SK-N-SH (cell line): ENCODE measurements around the gene RAD23A. TPM values are rescaled to one million over a fixed set of nuclear protein-coding genes. Genes with fewer than 3 reads are reported as not detected.
"Not testable (repeated sequence)": the region's sequence is repeated elsewhere in the genome, so short reads cannot be mapped to it uniquely, and the experiment has no call there.

Source experiments
- CTCF ChIA-PET: fragments of 300-600, 350-600 bp; formaldehyde crosslinking; extraction: SDS; loops from one replicate; lab custom pipeline; 2021; lab: Yijun Ruan, JAX
- POLR2A ChIA-PET: fragments of 350-600 bp; sonication (Branson Sonifier 250); formaldehyde crosslinking; extraction: SDS; loops from one replicate; lab custom pipeline; 2020; ENCODE audit warnings: antibody characterized with exemption, inconsistent platforms; lab: Yijun Ruan, JAX
- DNase-seq: peaks from one replicate; pipeline ENCODE4 v3.0.0; 2012
- H2AFZ ChIP-seq: fragments of 200-600 bp; sonication (generic); 2 replicates; pipeline ENCODE4 v1.8.1; 2016; ENCODE audit warnings: antibody characterized with exemption, mild to moderate bottlenecking, low read depth
- H3F3A ChIP-seq: fragments of 200-600 bp; sonication (generic); replicated peaks from 2 replicates; pipeline ENCODE3; 2016; ENCODE audit warnings: antibody characterized with exemption, mild to moderate bottlenecking; ENCODE audit not compliant: insufficient read depth
- H3K27ac ChIP-seq, 2 experiments: fragments of 200-500 bp in 1 of 2; fragments of 200-600 bp in 1 of 2; sonication (Bioruptor generic) in 1 of 2; sonication (generic), shearing (Covaris generic) in 1 of 2; 2 replicates each; pipeline versions ENCODE4 v1.5.1 to v1.6.1; 2014 to 2016; ENCODE audit warnings: low read depth in 2 of 2, inconsistent platforms in 1 of 2, low read length in 1 of 2, mild to moderate bottlenecking in 1 of 2, mixed read lengths in 1 of 2
- H3K27me3 ChIP-seq: fragments of 200-600 bp; sonication (generic), shearing (Covaris generic); 2 replicates; pipeline ENCODE4 v1.6.1; 2016; ENCODE audit warnings: mixed run types; ENCODE audit not compliant: insufficient read depth
- H3K36me3 ChIP-seq, 2 experiments: fragments of 200-500 bp in 1 of 2; fragments of 200-600 bp in 1 of 2; sonication (Bioruptor generic) in 1 of 2; sonication (generic) in 1 of 2; replicated peaks in 1 of 2; 2 replicates each; pipeline versions ENCODE3 to v1.5.1; 2014 to 2016; ENCODE audit warnings: low read length in 1 of 2, mild to moderate bottlenecking in 1 of 2; ENCODE audit not compliant: insufficient read depth in 2 of 2, control insufficient read depth in 1 of 2
- H3K4me1 ChIP-seq, 2 experiments: fragments of 200-500 bp in 1 of 2; fragments of 200-600 bp in 1 of 2; sonication (Bioruptor generic) in 1 of 2; sonication (generic), shearing (Covaris generic) in 1 of 2; 2 replicates each; pipeline versions ENCODE4 v1.5.1 to v1.6.1; 2014 to 2016; ENCODE audit warnings: low read depth in 1 of 2, low read length in 1 of 2, mixed run types in 1 of 2; ENCODE audit not compliant: insufficient read depth in 2 of 2, control insufficient read depth in 1 of 2
- H3K4me2 ChIP-seq: fragments of 200-600 bp; sonication (generic), shearing (Covaris generic); 2 replicates; pipeline ENCODE4 v1.6.1; 2017; ENCODE audit warnings: mixed run types
- H3K4me3 ChIP-seq, 2 experiments: fragments of 200-500 bp in 1 of 2; fragments of 200-600 bp in 1 of 2; sonication (Bioruptor generic) in 1 of 2; sonication (generic), shearing (Covaris generic) in 1 of 2; 2 replicates each; pipeline versions ENCODE4 v1.5.1 to v1.8.1; 2014 to 2016; ENCODE audit warnings: low read depth in 2 of 2, inconsistent platforms in 1 of 2, low read length in 1 of 2, mild to moderate bottlenecking in 1 of 2, mixed read lengths in 1 of 2, moderate library complexity in 1 of 2
- H3K79me2 ChIP-seq: fragments of 200-600 bp; sonication (generic); 2 replicates; pipeline ENCODE4 v1.8.1; 2017; ENCODE audit warnings: mild to moderate bottlenecking; ENCODE audit not compliant: insufficient read depth
- H3K9ac ChIP-seq: fragments of 200-600 bp; sonication (generic); 2 replicates; pipeline ENCODE4 v1.6.1; 2017; ENCODE audit warnings: mixed run types
- H3K9me2 ChIP-seq: fragments of 200-600 bp; sonication (generic); 2 replicates; pipeline ENCODE4 v1.6.1; 2017; ENCODE audit warnings: mixed run types
- H3K9me3 ChIP-seq: fragments of 200-600 bp; sonication (generic); 2 replicates; pipeline ENCODE4 v1.6.1; 2017; ENCODE audit warnings: mixed run types, mild to moderate bottlenecking, moderate library complexity
- H4K20me1 ChIP-seq: fragments of 200-600 bp; sonication (generic); 2 replicates; pipeline ENCODE4 v1.6.1; 2017; ENCODE audit warnings: mild to moderate bottlenecking, mixed run types; ENCODE audit not compliant: insufficient read depth
- CHD2 ChIP-seq: fragments of 150-350 bp; IDR thresholded peaks from 2 replicates; pipeline ENCODE4 v1.6.1; 2018; ENCODE audit warnings: low read length; ENCODE audit not compliant: partially characterized antibody
- ELF1 ChIP-seq: IDR thresholded peaks from 2 replicates; pipeline ENCODE4 v1.4.0; 2012
- EZH2phosphoT487 ChIP-seq: fragments of 200-600 bp; sonication (generic); IDR thresholded peaks from 2 replicates; pipeline ENCODE4 v1.6.1; 2017; ENCODE audit warnings: low read depth, mixed run types, mild to moderate bottlenecking, antibody characterized with exemption, moderate library complexity, borderline replicate concordance
- GABPA ChIP-seq: IDR thresholded peaks from 2 replicates; pipeline ENCODE4 v1.4.0; 2012; ENCODE audit warnings: low read depth, mild to moderate bottlenecking
- MAX ChIP-seq: IDR thresholded peaks from 2 replicates; pipeline ENCODE4 v1.4.0; 2012; ENCODE audit warnings: low read depth
- NFIC ChIP-seq: IDR thresholded peaks from 2 replicates; pipeline ENCODE4 v1.4.0; 2012; ENCODE audit warnings: borderline replicate concordance
- PBX3 ChIP-seq: IDR thresholded peaks from 2 replicates; pipeline ENCODE4; 2012
- POLR2AphosphoS5 ChIP-seq: IDR thresholded peaks from 2 replicates; pipeline ENCODE4 v1.6.1; 2012; ENCODE audit warnings: low read depth, low read length
- RAD21 ChIP-seq: IDR thresholded peaks from 2 replicates; pipeline ENCODE4 v1.6.1; 2012; ENCODE audit warnings: mild to moderate bottlenecking, low read length
- SIN3A ChIP-seq: IDR thresholded peaks from 2 replicates; pipeline ENCODE4 v1.6.1; 2012; ENCODE audit warnings: low read depth, mild to moderate bottlenecking, low read length, moderate library complexity, borderline replicate concordance
- TCF12 ChIP-seq: IDR thresholded peaks from 2 replicates; pipeline ENCODE4 v1.4.0; 2012
- TEAD4 ChIP-seq: IDR thresholded peaks from 2 replicates; pipeline ENCODE4 v1.4.0; 2012; ENCODE audit warnings: mild to moderate bottlenecking, borderline replicate concordance; ENCODE audit not compliant: insufficient read depth
- USF1 ChIP-seq: IDR thresholded peaks from 2 replicates; pipeline ENCODE4 v1.4.0; 2012; ENCODE audit warnings: low read depth, borderline replicate concordance
- YY1 ChIP-seq: IDR thresholded peaks from 2 replicates; pipeline ENCODE4 v1.4.0; 2012; ENCODE audit warnings: low read depth, mild to moderate bottlenecking
- ZBTB33 ChIP-seq: IDR thresholded peaks from 2 replicates; pipeline ENCODE4 v1.4.0; 2012; ENCODE audit warnings: low read depth, borderline replicate concordance
- WGBS: methylation state at CpG from one replicate; pipeline ENCODE4 v1.1.6; 2017; ENCODE audit warnings: low lambda C conversion rate; 5-methylcytosine and 5-hydroxymethylcytosine counted together
- polyA plus RNA-seq, 3 experiments: library from polyadenylated mRNA; depleted of rRNA; stranded (reverse); fragments of >200 nt; gene quantifications; 2 replicates each; pipeline ENCODE4 v1.2.3, GENCODE V29; 2012

RAD23A gene
- polyA plus RNA-seq, 1 of the 3 experiments (the other 2 are of a cell fraction): 116 TPM

- TF ChIP-seq CHD2 (no peak), TCF12 (no peak), SIN3A (no peak)
Measured at GRCh38 chr19:12913851-12914690, 31.6 kb upstream of the RAD23A start (continued).

GRCh38 chr19:12915860-12916259 lies 29.8 kb upstream of the RAD23A start:
- H3K9ac ChIP-seq, H3K27me3 ChIP-seq, H4K20me1 ChIP-seq, H3K27ac ChIP-seq, H3K9me2 ChIP-seq, H3K79me2 ChIP-seq, H3K36me3 ChIP-seq, H3K4me2 ChIP-seq, H2AFZ ChIP-seq, H3K4me3 ChIP-seq, DNase-seq, H3K9me3 ChIP-seq: not testable (repeated sequence)
- 97% methylated on average over 4 of the region's 4 CpGs for WGBS
- CTCF ChIA-PET: interaction anchor here (0.9 to 1.6 kb wide), 3 partner anchors 17 to 155 kb away, joined by 3 to 7 read pairs (median 4); no protein-coding TSS in a partner anchor
- peaks cover 5 to 22% of the 10 kb centered on the region in 2 experiments; a peak in 3 of 4 replicates for H3K4me1 ChIP-seq
- POLR2A ChIA-PET: interaction anchor here (0.6 to 0.7 kb wide), 2 partner anchors 8 to 24 kb away, joined by 4 to 5 read pairs; no protein-coding TSS in a partner anchor
- peaks cover 13% of the 10 kb centered on the region for H3F3A ChIP-seq

GRCh38 chr19:12918253-12918652 lies 27.4 kb upstream of the RAD23A start:
- Histone ChIP-seq H3K9me3 (no peaks in the 10 kb centered on the region), H3K4me1 (peaks cover 0 to 10% of the 10 kb centered on the region in 2 experiments; a peak in 1 of 4 replicates), H3K79me2 (no peaks in the 10 kb centered on the region), H3F3A (peaks cover 21% of the 10 kb centered on the region), H4K20me1 (no peaks in the 10 kb centered on the region), H3K4me2 (no peak overlapping the region), H3K9ac (no peak overlapping the region), H2AFZ (no peak overlapping the region), H3K9me2 (no peaks in the 10 kb centered on the region), H3K36me3 (peaks cover 4 to 10% of the 10 kb centered on the region in 2 experiments), H3K27ac (no peak overlapping the region), H3K4me3 (no peak overlapping the region), H3K27me3 (no peaks in the 10 kb centered on the region)
- ChIA-PET CTCF (no interaction called here), POLR2A (interaction anchor here (1.1 to 2.1 kb wide), 2 partner anchors 15 to 27 kb away, joined by 4 to 11 read pairs; partner anchors contain the start of genes FARSA and GCDH)
- no peak for DNase-seq
- TF ChIP-seq RAD21: no peak
- no peak for TF ChIP-seq ELF1
- TF ChIP-seq MAX: no peak
- TF ChIP-seq EZH2phosphoT487: no peak
- TF ChIP-seq ZBTB33: no peak
- no peak for TF ChIP-seq POLR2AphosphoS5
- TF ChIP-seq YY1: no peak
- TF ChIP-seq USF1: no peak
- no peak for TF ChIP-seq NFIC
- no peak for TF ChIP-seq PBX3
- TF ChIP-seq TEAD4: no peak
- no peak for TF ChIP-seq CHD2
- TF ChIP-seq SIN3A: no peak
- TF ChIP-seq TCF12: no peak
- TF ChIP-seq GABPA: no peak
- 95% methylated on average over 14 of the region's 14 CpGs for WGBS
